DOHH2 (cell line): ENCODE results near the gene ACP2.

Experiments used
- H3F3A ChIP-seq: fragments of 200-600 bp; sonication (generic), shearing (Covaris generic); 2 replicates; pipeline ENCODE4 v1.6.0; 2016; ENCODE audit warnings: antibody characterized with exemption, mild to moderate bottlenecking; ENCODE audit not compliant: control insufficient read depth, insufficient read depth
- H3K27ac ChIP-seq: fragments of 200-600 bp; sonication (generic); 2 replicates; pipeline ENCODE4 v1.5.1; 2014; ENCODE audit warnings: low read depth, mild to moderate bottlenecking, low read length, moderate library complexity
- H3K27me3 ChIP-seq: fragments of 200-600 bp; sonication (generic); 2 replicates; pipeline ENCODE4 v1.6.1; 2014; ENCODE audit warnings: mild to moderate bottlenecking, low read length, mixed read lengths; ENCODE audit not compliant: control insufficient read depth
- H3K36me3 ChIP-seq: fragments of 200-600 bp; sonication (generic); 2 replicates; pipeline ENCODE4 v1.6.1; 2014; ENCODE audit warnings: mild to moderate bottlenecking, low read length, moderate library complexity, mixed read lengths; ENCODE audit not compliant: control insufficient read depth
- H3K4me1 ChIP-seq: fragments of 200-600 bp; sonication (generic); 2 replicates; pipeline ENCODE4 v1.6.1; 2014; ENCODE audit warnings: mild to moderate bottlenecking, low read length, mixed read lengths; ENCODE audit not compliant: control insufficient read depth
- H3K4me2 ChIP-seq: fragments of 200-600 bp; sonication (generic); 2 replicates; pipeline ENCODE4 v1.6.0; 2014; ENCODE audit warnings: mild to moderate bottlenecking, low read length, moderate library complexity
- H3K4me3 ChIP-seq: fragments of 200-600 bp; sonication (generic); 2 replicates; pipeline ENCODE4 v1.5.1; 2014; ENCODE audit warnings: mild to moderate bottlenecking, low read length, mixed read lengths
- H3K79me2 ChIP-seq: fragments of 200-600 bp; sonication (generic); 2 replicates; pipeline ENCODE4 v1.6.1; 2014; ENCODE audit warnings: mild to moderate bottlenecking, low read length, mixed read lengths; ENCODE audit not compliant: control insufficient read depth
- H3K9me2 ChIP-seq: fragments of 200-600 bp; sonication (generic); replicated peaks from 2 replicates; pipeline ENCODE4 v1.6.1; 2014; ENCODE audit warnings: mild to moderate bottlenecking, low read length, mixed read lengths; ENCODE audit not compliant: control insufficient read depth
- H3K9me3 ChIP-seq: fragments of 200-600 bp; sonication (generic); 2 replicates; pipeline ENCODE4 v1.6.1; 2014; ENCODE audit warnings: antibody characterized with exemption, low read length, mixed read lengths; ENCODE audit not compliant: control insufficient read depth, insufficient read depth
- H4K20me1 ChIP-seq: fragments of 200-600 bp; sonication (generic); 2 replicates; pipeline ENCODE4 v1.6.0; 2014; ENCODE audit warnings: low read depth, mild to moderate bottlenecking, antibody characterized with exemption, low read length, moderate library complexity; ENCODE audit not compliant: control insufficient read depth, insufficient read depth
- CTCF ChIP-seq: fragments of 200-600 bp; sonication (generic); IDR thresholded peaks from one replicate; pipeline ENCODE4 v1.5.1; 2014; ENCODE audit warnings: antibody characterized with exemption, mild to moderate bottlenecking, low read depth, low read length; ENCODE audit not compliant: poor library complexity, severe bottlenecking
- EZH2phosphoT487 ChIP-seq: fragments of 200-600 bp; sonication (generic); IDR thresholded peaks from 2 replicates; pipeline ENCODE4 v1.6.1; 2017; ENCODE audit warnings: borderline replicate concordance, mild to moderate bottlenecking, antibody characterized with exemption, low read length, moderate library complexity, mixed read lengths

Gene ACP2

GRCh38 chr11:47289856-47290255 lies 41.2 kb upstream of the ACP2 start:
- no peaks in the 10 kb centered on the region for H4K20me1 ChIP-seq
- H3K36me3 ChIP-seq = peaks cover 82% of the 10 kb centered on the region
- no peaks in the 10 kb centered on the region for H3F3A ChIP-seq
- H3K9me3 ChIP-seq = no peaks in the 10 kb centered on the region
- TF ChIP-seq CTCF (no peak), EZH2phosphoT487 (no peak)
- H3K79me2 ChIP-seq = no peaks in the 10 kb centered on the region
- H3K4me3 ChIP-seq = no peak overlapping the region
- H3K27ac ChIP-seq = no peak overlapping the region
- no peaks in the 10 kb centered on the region for H3K27me3 ChIP-seq
- H3K9me2 ChIP-seq = no peaks in the 10 kb centered on the region
- H3K4me1 ChIP-seq = no peaks in the 10 kb centered on the region
- no peak overlapping the region for H3K4me2 ChIP-seq

GRCh38 chr11:47288066-47288465 lies 39.5 kb upstream of the ACP2 start:
- Histone ChIP-seq H3F3A (no peaks in the 10 kb centered on the region), H3K9me2 (no peaks in the 10 kb centered on the region), H3K4me2 (no peak overlapping the region), H3K9me3 (no peaks in the 10 kb centered on the region), H3K27me3 (no peaks in the 10 kb centered on the region), H3K27ac (no peak overlapping the region), H3K36me3 (peaks cover 87% of the 10 kb centered on the region), H3K4me3 (no peak overlapping the region), H3K4me1 (no peaks in the 10 kb centered on the region), H4K20me1 (no peaks in the 10 kb centered on the region), H3K79me2 (no peaks in the 10 kb centered on the region)
- TF ChIP-seq EZH2phosphoT487 = no peak
- TF ChIP-seq CTCF = no peak

- Histone ChIP-seq H3K4me2 (no peak overlapping the region), H3K9me2 (no peaks in the 10 kb centered on the region), H3K36me3 (peaks cover 81% of the 10 kb centered on the region), H3K27me3 (no peaks in the 10 kb centered on the region), H3K79me2 (no peaks in the 10 kb centered on the region), H3K27ac (no peak overlapping the region), H3F3A (no peaks in the 10 kb centered on the region), H4K20me1 (no peaks in the 10 kb centered on the region), H3K4me3 (no peak overlapping the region), H3K9me3 (no peaks in the 10 kb centered on the region), H3K4me1 (no peaks in the 10 kb centered on the region)
- no peak for TF ChIP-seq EZH2phosphoT487
- TF ChIP-seq CTCF = no peak
Observed at GRCh38 chr11:47285969-47286770, 37.6 kb upstream of the ACP2 start.
